Esophagus squamous epithelium (tissue), 5 donors: Measurements from ENCODE around the gene VEZF1. TPM values are rescaled to one million over a fixed set of nuclear protein-coding genes. Genes with fewer than 3 reads are reported as not detected.

Experiments used
- DNase-seq: peaks from one replicate; lab custom pipeline; 2025; lab: John Stamatoyannopoulos, UW
- H3K27ac ChIP-seq, 4 donors: fragments of 200-600 bp; sonication (generic); one replicate each; pipeline ENCODE4 v1.5.1; 2016 to 2019; ENCODE audit warnings: mild to moderate bottlenecking in 1 of 4
- H3K27me3 ChIP-seq, 4 donors: fragments of 200-600 bp; sonication (generic); 1 replicate in 3 of 4; 2 replicates in 1 of 4; pipeline versions ENCODE4 v1.5.1 to v1.6.0; 2017 to 2021; ENCODE audit warnings: antibody characterized with exemption in 1 of 4
- H3K36me3 ChIP-seq, 3 donors: fragments of 200-600 bp; sonication (generic); one replicate each; pipeline ENCODE4 v1.5.1; 2016 to 2019
- H3K4me1 ChIP-seq, 3 donors: fragments of 200-600 bp; sonication (generic); one replicate each; pipeline ENCODE4 v1.5.1; 2017 to 2019
- H3K4me3 ChIP-seq, 4 donors: fragments of 200-600 bp; sonication (generic); 1 replicate in 3 of 4; 2 replicates in 1 of 4; pipeline ENCODE4 v1.5.1; 2016 to 2019; ENCODE audit warnings: mild to moderate bottlenecking in 2 of 4, moderate library complexity in 1 of 4
- H3K9me3 ChIP-seq, 3 donors: fragments of 200-600 bp; sonication (generic); one replicate each; pipeline ENCODE4 v1.5.1; 2016 to 2019
- CTCF ChIP-seq, 6 experiments: fragments of 450-650 bp in 4 of 6; fragments of 200-600 bp in 2 of 6; sonication (generic) in 2 of 6; IDR thresholded peaks; one replicate each; pipeline ENCODE4 v1.5.1; 2016 to 2019; ENCODE audit warnings: antibody characterized with exemption in 6 of 6, mild to moderate bottlenecking in 4 of 6, moderate library complexity in 4 of 6
- POLR2A ChIP-seq, 4 donors: fragments of 450-650 bp; IDR thresholded peaks; one replicate each; pipeline ENCODE4 v1.6.1; 2017; ENCODE audit warnings: antibody characterized with exemption in 4 of 4, mild to moderate bottlenecking in 4 of 4, moderate library complexity in 3 of 4
- WGBS, 2 donors: methylation state at CpG; one replicate each; pipeline ENCODE4 v1.1.5; 2018; 5-methylcytosine and 5-hydroxymethylcytosine counted together
- intact Hi-C: fragments of 100-400 bp; cut with DNase I; formaldehyde crosslinking; loops from one replicate; pipeline ENCODE4 v1.15.0; 2022
- total RNA-seq, 4 donors: library from RNA; depleted of rRNA; stranded (reverse); fragments of >200 nt; gene quantifications; one replicate each; pipeline ENCODE4 v1.1.0, GENCODE V29; 2016
- donor health status: DM: yes; HTN: yes; CAD: no.

The VEZF1 gene
- total RNA-seq, 4 donors from 2014 or later: 20.3 to 61.4 (median 27.4) TPM

- Histone ChIP-seq H3K4me3 (no peak overlapping the region), H3K36me3 (peaks cover 0 to 14% (median 2%) of the 10 kb centered on the region in 3 donors), H3K9me3 (no peaks in the 10 kb centered on the region), H3K4me1 (peaks cover 0 to 38% (median 3%) of the 10 kb centered on the region in 3 donors), H3K27ac (peak overlapping the region in 3 of 4 donors; percentile 48 to 58 (median 49)), H3K27me3 (no peaks in the 10 kb centered on the region)
- TF ChIP-seq POLR2A (IDR thresholded peaks at IDR 0.05) (no peak), CTCF (IDR thresholded peaks at IDR 0.05) (no peak)
- WGBS, 2 donors: 14% methylated on average over 2 of the region's 2 CpGs; no CpG with 5 or more reads in 1 of the 2 donors
- no peak for DNase-seq
- intact Hi-C loops: loop anchor here (10.0 kb wide), 1 partner anchor 50 kb away; no protein-coding TSS in a partner anchor
Measured at GRCh38 chr17:57994436-57994835, 6.4 kb upstream of the VEZF1 start.

GRCh38 chr17:57993471-57994365, 5.7 kb upstream of the VEZF1 start:
- peaks cover 0 to 14% (median 2%) of the 10 kb centered on the region in 3 donors for H3K36me3 ChIP-seq
- H3K9me3 ChIP-seq: no peaks in the 10 kb centered on the region
- H3K4me1 ChIP-seq: peaks cover 0 to 40% (median 7%) of the 10 kb centered on the region in 3 donors
- intact Hi-C loops: loop anchor here (10.0 kb wide), 1 partner anchor 49 kb away; no protein-coding TSS in a partner anchor
- no peak overlapping the region for H3K4me3 ChIP-seq
- WGBS, 2 donors: 28 to 29% methylated on average over 3 of the region's 3 CpGs
- no peak for TF ChIP-seq CTCF (IDR thresholded peaks at IDR 0.05)
- no peak for TF ChIP-seq POLR2A (IDR thresholded peaks at IDR 0.05)
- DNase-seq: no peak
- peak overlapping the region in 3 of 4 donors; percentile 48 to 58 (median 49) for H3K27ac ChIP-seq
- no peaks in the 10 kb centered on the region for H3K27me3 ChIP-seq

- H3K9me3 ChIP-seq: no peaks in the 10 kb centered on the region
- no peaks in the 10 kb centered on the region for H3K27me3 ChIP-seq
- intact Hi-C loops: loop anchor here (10.0 kb wide), 1 partner anchor 47 kb away; no protein-coding TSS in a partner anchor
- TF ChIP-seq POLR2A (IDR thresholded peaks at IDR 0.05) (no peak), CTCF (IDR thresholded peaks at IDR 0.05) (no peak)
- H3K27ac ChIP-seq: no peak overlapping the region
- no peak overlapping the region for H3K4me3 ChIP-seq
- DNase-seq: no peak
- H3K36me3 ChIP-seq: no peaks in the 10 kb centered on the region
- peaks cover 0 to 50% (median 10%) of the 10 kb centered on the region in 3 donors for H3K4me1 ChIP-seq
Measured at GRCh38 chr17:57991537-57991936, 3.5 kb upstream of the VEZF1 start.

GRCh38 chr17:57990037-57990436, 2.0 kb upstream of the VEZF1 start:
- Histone ChIP-seq H3K27ac (peak overlapping the region in 2 of 4 donors; percentile 97 to 98), H3K36me3 (peaks cover 0 to 1% (median 0%) of the 10 kb centered on the region in 3 donors), H3K9me3 (no peaks in the 10 kb centered on the region), H3K27me3 (no peaks in the 10 kb centered on the region), H3K4me1 (peaks cover 2 to 54% (median 23%) of the 10 kb centered on the region in 3 donors), H3K4me3 (no peak overlapping the region)
- TF ChIP-seq POLR2A (IDR thresholded peaks at IDR 0.05) (no peak), CTCF (IDR thresholded peaks at IDR 0.05) (no peak)
- no peak for DNase-seq
- WGBS, 2 donors: 90 to 96% methylated on average over 2 of the region's 2 CpGs
- intact Hi-C loops: loop anchor here (10.0 kb wide), 1 partner anchor 45 kb away; no protein-coding TSS in a partner anchor
